K562 (cell line): Measurements from ENCODE around the gene MTF1. TPM values are rescaled to one million over a fixed set of nuclear protein-coding genes. Genes with fewer than 3 reads are reported as not detected.

ENCODE experiments used
- CEBPG ChIP-seq, 3 experiments: fragments of 200-800 bp in 1 of 3; sonication (Bioruptor generic) in 1 of 3; sonication (generic) in 1 of 3; formaldehyde crosslinking in 1 of 3; IDR thresholded peaks in 2 of 3; conservative IDR thresholded peaks in 1 of 3; 2 replicates each; pipeline versions ENCODE4 v1.6.1 to v1.8.0; 2016 to 2022; ENCODE audit warnings: missing compliant biosample characterization in 2 of 3, missing genetic modification characterization in 2 of 3, mild to moderate bottlenecking in 1 of 3, missing genetic modification reagents in 1 of 3
- NELFE ChIP-seq: IDR thresholded peaks from 2 replicates; pipeline ENCODE4 v1.6.1; 2011; ENCODE audit warnings: mild to moderate bottlenecking; ENCODE audit not compliant: insufficient read depth, insufficient read length
- NR4A1 ChIP-seq, 2 experiments: fragments of 250-450 bp in 1 of 2; fragments of 450-650 bp in 1 of 2; sonication (Bioruptor Pico) in 1 of 2; IDR thresholded peaks; 2 replicates each; pipeline versions ENCODE4 v1.4.0 to v1.6.1; 2016 to 2020; ENCODE audit warnings: mild to moderate bottlenecking in 2 of 2, missing compliant biosample characterization in 1 of 2, missing genetic modification characterization in 1 of 2, moderate library complexity in 1 of 2
- PKNOX1 ChIP-seq: fragments of 450-650 bp; IDR thresholded peaks from 2 replicates; pipeline ENCODE4 v1.6.1; 2016
- RCOR1 ChIP-seq, 2 experiments: IDR thresholded peaks; 2 replicates each; pipeline ENCODE4 v1.6.1; 2012; ENCODE audit warnings: low read depth in 2 of 2, low read length in 2 of 2, borderline replicate concordance in 1 of 2, improper control_type of control experiment in 1 of 2
- SFPQ ChIP-seq: fragments of 200-400 bp; formaldehyde crosslinking; IDR thresholded peaks from 2 replicates; pipeline ENCODE4 v1.6.1; 2017; ENCODE audit warnings: mild to moderate bottlenecking, low read depth, low read length, moderate library complexity
- SRSF3 ChIP-seq: fragments of 200-400 bp; formaldehyde crosslinking; IDR thresholded peaks from 2 replicates; pipeline ENCODE4 v1.6.1; 2016; ENCODE audit warnings: mild to moderate bottlenecking, low read length, moderate library complexity; ENCODE audit not compliant: insufficient read depth
- TCF15 ChIP-seq: fragments of 250-450 bp; sonication (Bioruptor Pico); IDR thresholded peaks from 2 replicates; pipeline ENCODE4 v1.8.0; 2022; ENCODE audit warnings: moderate library complexity, mild to moderate bottlenecking, inconsistent platforms
- TEAD1 ChIP-seq, 2 experiments: fragments of 450-650 bp in 1 of 2; sonication (generic) in 1 of 2; formaldehyde crosslinking; IDR thresholded peaks; 2 replicates each; pipeline versions ENCODE4 v1.4.0 to v1.8.0; 2020 to 2022; ENCODE audit warnings: mild to moderate bottlenecking in 2 of 2, missing genetic modification reagents in 1 of 2
- TSHZ1 ChIP-seq: fragments of 250-450 bp; sonication (Bioruptor Pico); IDR thresholded peaks from 2 replicates; pipeline ENCODE4 v1.4.0; 2020; ENCODE audit warnings: mild to moderate bottlenecking, moderate library complexity
- ZMIZ1 ChIP-seq, 2 experiments: fragments of 150-350 bp in 1 of 2; IDR thresholded peaks; 2 replicates each; pipeline ENCODE4 v1.6.1; 2012 to 2016; ENCODE audit warnings: low read depth in 2 of 2, low read length in 2 of 2, mild to moderate bottlenecking in 1 of 2, moderate library complexity in 1 of 2
- ZNF146 ChIP-seq: IDR thresholded peaks from one replicate; pipeline ENCODE4 v1.6.1; 2018; ENCODE audit warnings: missing compliant biosample characterization; ENCODE audit not compliant: unreplicated experiment
- ZNF24 ChIP-seq: fragments of 450-650 bp; IDR thresholded peaks from 2 replicates; pipeline ENCODE4 v1.6.1; 2016
- ZNF561 ChIP-seq: fragments of 450-650 bp; formaldehyde crosslinking; conservative IDR thresholded peaks from 2 replicates; pipeline ENCODE4 v1.4.0; 2020; ENCODE audit warnings: mild to moderate bottlenecking, moderate library complexity
- polyA plus RNA-seq, 8 experiments: library from polyadenylated mRNA; depleted of rRNA in 4 of 8; stranded (reverse) in 5 of 8; unstranded in 3 of 8; fragments of >200 nt; fragmentation: Nextera tagmentation in 2 of 8; fragmentation: Illumina TruSeq in 1 of 8; extraction: Ambion mirVana in 2 of 8; extraction: Trizol in 1 of 8; gene quantifications; 2 replicates each; pipeline versions ENCODE4 v1.2.1 to v1.2.3, GENCODE V29; 2011 to 2014; ENCODE audit warnings: inconsistent platforms in 1 of 8, missing spikeins in 1 of 8
- total RNA-seq, 7 experiments: library from RNA; depleted of rRNA in 6 of 7; stranded (reverse); fragments of >200 nt in 6 of 7; fragmentation: Illumina TruSeq in 2 of 7; extraction: Trizol in 2 of 7; gene quantifications; 2 replicates each; pipeline versions ENCODE4 v1.2.1 to v1.2.3, GENCODE V29; 2011 to 2021; ENCODE audit warnings: low replicate concordance in 1 of 7

Gene MTF1
- total and polyA plus RNA-seq, 9 of the 15 experiments (the other 6 are each of a cell fraction or from before 2014, with no cell fraction given) = 1.1 to 12.2 (median 4.3) TPM

GRCh38 chr1:37862330-37862729 lies 2.9 kb upstream of the MTF1 start (continued):
- TF ChIP-seq ZMIZ1 (IDR thresholded peaks at IDR 0.05; ENCODE audit: low read depth in 2 of 2, low read length in 2 of 2) = no peak
- no peak for TF ChIP-seq NELFE
- no peak for TF ChIP-seq TSHZ1 (CRISPR knock-in tag)
- TF ChIP-seq ZNF561 (CRISPR knock-in tag) = no peak
- TF ChIP-seq PKNOX1 = peak; percentile 56
- no peak for TF ChIP-seq TCF15 (CRISPR knock-in tag)
- no peak for TF ChIP-seq NR4A1 (CRISPR knock-in tag; IDR thresholded peaks at IDR 0.05)
- TF ChIP-seq NR4A1 (tag; IDR thresholded peaks at IDR 0.05) = no peak
- no peak for TF ChIP-seq SRSF3
- no peak for TF ChIP-seq ZNF146
- no peak for TF ChIP-seq TEAD1 (CRISPR knock-in tag; IDR thresholded peaks at IDR 0.05)
- peak; percentile 17; the same call in 1 of the 2 replicates for TF ChIP-seq ZNF24
- no peak for TF ChIP-seq RCOR1 (IDR thresholded peaks at IDR 0.05; ENCODE audit: borderline replicate concordance in 1 of 2, low read depth in 2 of 2, low read length in 2 of 2)
- TF ChIP-seq CEBPG (CRISPR knock-in tag; IDR thresholded peaks at IDR 0.05) = peak; percentile 30; the same call in 1 of the 2 replicates
- peak; percentile 70 to 98 for TF ChIP-seq CEBPG (tag; conservative IDR thresholded peaks at IDR 0.05 in 1 of 2, IDR thresholded peaks at IDR 0.05 in 1 of 2)
- TF ChIP-seq SFPQ = no peak
- TF ChIP-seq, all 486 proteins: peak for 29
